T-helper 1 cell treated with Interleukin-12 subunit alpha and Interleukin-12 subunit beta and Interleukin-4 antibody, amounts not matched to agents 30 μg/mL and 1 μg/mL, for 36 hours (primary cell): ENCODE measurements around the gene CAP1.
"Not testable (repeated sequence)": the region's sequence is repeated elsewhere in the genome, so short reads cannot be mapped to it uniquely, and the experiment has no call there.

Experiments used
- H3K27ac Mint-ChIP-seq: one replicate; pipeline ENCODE4 v1.8.0; 2021; ENCODE audit warnings: mild to moderate bottlenecking, mixed read lengths
- H3K27me3 Mint-ChIP-seq: one replicate; pipeline ENCODE4 v1.8.0; 2021; ENCODE audit warnings: low read depth, mixed read lengths
- H3K36me3 Mint-ChIP-seq: one replicate; pipeline ENCODE4 v1.8.0; 2021; ENCODE audit warnings: low read depth, mixed read lengths
- H3K4me1 Mint-ChIP-seq: one replicate; pipeline ENCODE4 v1.8.0; 2021; ENCODE audit warnings: low read depth, mixed read lengths
- H3K4me3 Mint-ChIP-seq: one replicate; pipeline ENCODE4 v1.8.0; 2021; ENCODE audit warnings: mild to moderate bottlenecking, moderate library complexity, mixed read lengths
- H3K9me3 Mint-ChIP-seq: one replicate; pipeline ENCODE4 v1.8.0; 2021; ENCODE audit warnings: mixed read lengths

Gene CAP1

GRCh38 chr1:40059338-40059959 lies 18.9 kb downstream of the CAP1 start:
- no peaks in the 10 kb centered on the region for H3K9me3 Mint-ChIP-seq
- peak overlapping the region; percentile 67 for H3K4me3 Mint-ChIP-seq
- peaks cover 67% of the 10 kb centered on the region for H3K36me3 Mint-ChIP-seq
- no peaks in the 10 kb centered on the region for H3K27me3 Mint-ChIP-seq
- peak overlapping the region; percentile 82 for H3K27ac Mint-ChIP-seq
- H3K4me1 Mint-ChIP-seq = peaks cover 80% of the 10 kb centered on the region

GRCh38 chr1:40059960-40060750 lies 19.6 kb downstream of the CAP1 start:
- Mint-ChIP-seq H3K27me3 (no peaks in the 10 kb centered on the region), H3K4me1 (peaks cover 81% of the 10 kb centered on the region), H3K36me3 (peaks cover 70% of the 10 kb centered on the region), H3K4me3 (peak overlapping the region; percentile 67), H3K27ac (peak overlapping the region; percentile 82), H3K9me3 (no peaks in the 10 kb centered on the region)

GRCh38 chr1:40064797-40065499 lies 24.4 kb downstream of the CAP1 start:
- Mint-ChIP-seq H3K27me3 (no peaks in the 10 kb centered on the region), H3K36me3 (peaks cover 74% of the 10 kb centered on the region), H3K4me3 (peak overlapping the region; percentile 29), H3K9me3 (no peaks in the 10 kb centered on the region), H3K4me1 (peaks cover 57% of the 10 kb centered on the region), H3K27ac (peak overlapping the region; percentile 79)

GRCh38 chr1:40067023-40067422 lies 26.5 kb downstream of the CAP1 start:
- Mint-ChIP-seq H3K4me3 (no peak overlapping the region), H3K9me3 (no peaks in the 10 kb centered on the region), H3K36me3 (peaks cover 76% of the 10 kb centered on the region), H3K27me3 (no peaks in the 10 kb centered on the region), H3K27ac (peak overlapping the region; percentile 47), H3K4me1 (peaks cover 40% of the 10 kb centered on the region)

- Mint-ChIP-seq H3K4me3 (no peak overlapping the region), H3K27ac (no peak overlapping the region), H3K27me3 (no peaks in the 10 kb centered on the region), H3K4me1 (peaks cover 39% of the 10 kb centered on the region), H3K36me3 (peaks cover 83% of the 10 kb centered on the region), H3K9me3 (no peaks in the 10 kb centered on the region)
Observed at GRCh38 chr1:40067851-40068250, 27.3 kb downstream of the CAP1 start.

GRCh38 chr1:40072142-40072541 lies 31.6 kb downstream of the CAP1 start:
- Mint-ChIP-seq H3K27ac (no peak overlapping the region), H3K27me3 (no peaks in the 10 kb centered on the region), H3K4me1 (peaks cover 2% of the 10 kb centered on the region), H3K4me3 (no peak overlapping the region), H3K9me3 (no peaks in the 10 kb centered on the region), H3K36me3 (peaks cover 59% of the 10 kb centered on the region)

GRCh38 chr1:40073062-40073461 lies 32.5 kb downstream of the CAP1 start:
- H3K9me3 Mint-ChIP-seq = no peaks in the 10 kb centered on the region
- no peak overlapping the region for H3K4me3 Mint-ChIP-seq
- no peaks in the 10 kb centered on the region for H3K27me3 Mint-ChIP-seq
- H3K36me3 Mint-ChIP-seq = peaks cover 56% of the 10 kb centered on the region
- H3K27ac Mint-ChIP-seq = no peak overlapping the region
- H3K4me1 Mint-ChIP-seq = peaks cover 1% of the 10 kb centered on the region

GRCh38 chr1:40075266-40075665 lies 34.7 kb downstream of the CAP1 start:
- Mint-ChIP-seq H3K27me3 (no peaks in the 10 kb centered on the region), H3K9me3 (no peaks in the 10 kb centered on the region), H3K4me1 (peaks cover 12% of the 10 kb centered on the region), H3K27ac (no peak overlapping the region), H3K36me3 (peaks cover 55% of the 10 kb centered on the region), H3K4me3 (no peak overlapping the region)

GRCh38 chr1:40076895-40077312 lies 36.4 kb downstream of the CAP1 start:
- Mint-ChIP-seq H3K4me3 (no peak overlapping the region), H3K9me3 (no peaks in the 10 kb centered on the region), H3K4me1 (peaks cover 18% of the 10 kb centered on the region), H3K27me3 (no peaks in the 10 kb centered on the region), H3K27ac (peak overlapping the region; percentile 36), H3K36me3 (peaks cover 48% of the 10 kb centered on the region)

GRCh38 chr1:40078512-40079333 lies 38.2 kb downstream of the CAP1 start:
- H3K27me3 Mint-ChIP-seq = no peaks in the 10 kb centered on the region
- peaks cover 17% of the 10 kb centered on the region for H3K4me1 Mint-ChIP-seq
- no peaks in the 10 kb centered on the region for H3K9me3 Mint-ChIP-seq
- no peak overlapping the region for H3K4me3 Mint-ChIP-seq
- H3K36me3 Mint-ChIP-seq = peaks cover 33% of the 10 kb centered on the region
- H3K27ac Mint-ChIP-seq = no peak overlapping the region

GRCh38 chr1:40079774-40080400 lies 39.4 kb downstream of the CAP1 start:
- Mint-ChIP-seq H3K9me3 (no peaks in the 10 kb centered on the region), H3K36me3 (peaks cover 33% of the 10 kb centered on the region), H3K27me3 (no peaks in the 10 kb centered on the region), H3K27ac (peak overlapping the region; percentile 58), H3K4me3 (no peak overlapping the region), H3K4me1 (peaks cover 17% of the 10 kb centered on the region)

- Mint-ChIP-seq H3K9me3 (no peaks in the 10 kb centered on the region), H3K27ac (no peak overlapping the region), H3K27me3 (no peaks in the 10 kb centered on the region), H3K4me3 (no peak overlapping the region), H3K36me3 (peaks cover 45% of the 10 kb centered on the region), H3K4me1 (peaks cover 24% of the 10 kb centered on the region)
Observed at GRCh38 chr1:40081871-40082270, 41.3 kb downstream of the CAP1 start.

- Mint-ChIP-seq H3K4me1 (peaks cover 18% of the 10 kb centered on the region), H3K36me3 (peaks cover 48% of the 10 kb centered on the region)
- not testable (repeated sequence) for H3K9me3 Mint-ChIP-seq, H3K27me3 Mint-ChIP-seq, H3K27ac Mint-ChIP-seq, H3K4me3 Mint-ChIP-seq
Observed at GRCh38 chr1:40084750-40085149, 44.2 kb downstream of the CAP1 start.
